NCI-H510A treated with DMSO at 0.1 percent for 48 hours (cell line): ENCODE results near the gene GPD2.
"Not testable (repeated sequence)": the region's sequence is repeated elsewhere in the genome, so short reads cannot be mapped to it uniquely, and the experiment has no call there.

Experiments used
- DNase-seq: peaks from one replicate; lab custom pipeline; 2025; lab: John Stamatoyannopoulos, UW

Gene GPD2

DNA sequence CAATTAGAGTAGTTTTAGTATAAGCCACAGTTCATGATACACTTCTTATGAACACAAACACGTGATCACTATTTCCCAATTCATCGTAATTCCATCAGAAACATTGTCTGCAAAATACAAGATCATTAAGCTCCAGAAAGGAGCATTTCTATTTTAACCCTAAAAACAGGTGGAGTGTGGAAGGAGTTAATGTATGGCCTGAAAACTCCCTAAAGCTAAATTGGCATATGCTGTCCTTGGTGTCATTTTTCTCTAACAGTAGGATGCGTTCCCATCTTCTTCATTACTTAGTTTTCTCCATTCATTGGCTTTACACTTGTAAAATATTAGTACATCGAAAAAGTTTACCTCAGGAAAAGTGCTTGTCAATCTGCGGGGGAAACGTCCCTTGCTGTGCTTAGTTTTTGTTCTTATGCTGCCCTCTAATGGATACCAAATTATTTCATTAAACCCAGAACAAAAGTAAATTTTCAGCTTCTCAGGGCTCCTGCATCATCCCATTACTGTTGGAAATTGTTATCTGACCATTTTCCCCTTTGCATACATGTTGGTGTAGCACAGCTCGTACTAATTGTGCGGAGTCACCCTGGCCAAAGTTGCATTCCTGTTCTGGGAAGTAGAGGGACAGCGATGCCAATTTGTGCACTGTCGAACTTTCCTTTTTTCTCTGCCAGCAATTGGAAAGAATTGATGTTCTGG lies 153.4 kb downstream of the GPD2 start:
- peak; percentile 33 for DNase-seq

DNA sequence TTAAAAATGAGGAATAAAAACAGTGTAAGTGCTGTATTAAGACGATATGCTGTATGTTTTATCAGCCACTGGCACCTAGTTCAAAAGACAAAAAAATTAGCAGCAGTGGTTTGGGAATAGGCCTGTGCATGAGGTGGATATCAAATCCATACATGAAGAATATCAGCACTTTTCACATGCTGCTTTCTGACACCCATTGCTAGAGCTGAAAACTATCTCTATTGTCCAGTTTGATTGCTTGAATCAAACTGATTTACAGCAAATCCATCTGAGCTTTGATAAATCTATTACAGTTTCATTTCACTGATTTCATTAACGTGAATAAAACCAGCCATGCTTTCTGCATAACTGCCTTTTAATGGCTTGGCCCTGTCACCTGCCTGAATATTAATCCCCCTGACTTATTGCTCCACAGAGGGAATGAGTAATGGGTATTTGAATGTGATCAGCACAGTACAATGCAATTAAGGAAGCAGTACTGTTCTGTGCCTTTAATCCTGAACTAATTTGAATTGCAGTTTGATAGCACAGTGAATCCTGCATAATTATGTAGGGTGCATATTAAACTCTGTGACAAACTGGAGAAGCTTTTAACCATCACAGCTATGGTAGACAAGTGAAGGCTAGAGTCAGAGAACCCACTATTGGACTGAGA lies 154.0 kb downstream of the GPD2 start:
- no peak for DNase-seq

DNA sequence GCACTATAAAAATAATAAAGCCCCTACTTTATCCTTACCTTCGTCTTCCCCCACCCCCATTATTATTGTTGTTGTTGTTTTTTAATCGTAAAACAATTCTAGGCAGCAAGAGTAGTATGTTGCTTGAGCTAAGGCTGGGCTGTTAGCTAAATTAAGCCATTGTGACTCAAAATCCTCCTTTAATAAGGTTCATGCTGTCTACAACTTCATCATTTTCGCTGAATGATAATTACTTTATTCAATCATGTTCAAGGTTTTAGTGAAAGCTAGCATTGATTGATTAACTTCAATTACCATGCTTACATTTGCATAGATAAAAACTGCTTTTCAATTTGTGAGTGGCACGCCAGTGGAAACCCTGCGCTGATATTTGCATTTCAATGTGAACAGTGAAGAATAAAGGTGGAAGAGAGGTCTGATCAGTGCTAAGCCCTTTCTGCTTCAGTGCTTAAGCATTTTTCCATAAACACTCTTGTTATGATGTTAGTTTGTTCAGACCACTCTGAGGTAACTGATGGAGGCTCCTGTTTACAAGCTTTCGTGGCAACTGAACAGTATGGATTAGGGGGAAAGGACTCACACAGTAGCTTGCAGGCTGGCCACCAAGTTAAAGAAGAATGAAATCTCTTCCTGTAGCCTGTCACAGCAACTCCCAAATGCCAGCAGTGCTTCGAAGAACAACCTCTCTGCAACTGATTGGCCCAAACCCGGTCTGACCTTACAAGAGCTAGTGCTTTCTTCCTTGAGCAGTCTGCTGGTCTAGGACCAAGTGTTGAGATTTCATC lies 156.8 kb downstream of the GPD2 start:
- DNase-seq = no peak

DNA sequence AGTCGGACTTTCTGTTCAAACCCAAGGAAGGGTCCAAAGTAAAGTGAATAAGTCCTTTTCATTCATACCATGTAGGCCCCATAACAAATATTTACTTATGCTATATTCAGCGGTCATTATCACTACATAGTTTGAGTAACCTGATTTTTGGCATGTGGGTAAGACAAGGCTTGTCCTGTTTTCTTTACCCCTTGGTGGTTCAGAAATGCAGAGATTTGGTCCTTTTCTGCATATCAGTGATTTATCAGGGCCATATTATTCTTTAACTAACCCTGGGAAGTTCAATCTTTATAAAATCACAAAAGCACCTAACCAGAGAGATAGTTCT lies 157.4 kb downstream of the GPD2 start:
- DNase-seq = no peak

DNA sequence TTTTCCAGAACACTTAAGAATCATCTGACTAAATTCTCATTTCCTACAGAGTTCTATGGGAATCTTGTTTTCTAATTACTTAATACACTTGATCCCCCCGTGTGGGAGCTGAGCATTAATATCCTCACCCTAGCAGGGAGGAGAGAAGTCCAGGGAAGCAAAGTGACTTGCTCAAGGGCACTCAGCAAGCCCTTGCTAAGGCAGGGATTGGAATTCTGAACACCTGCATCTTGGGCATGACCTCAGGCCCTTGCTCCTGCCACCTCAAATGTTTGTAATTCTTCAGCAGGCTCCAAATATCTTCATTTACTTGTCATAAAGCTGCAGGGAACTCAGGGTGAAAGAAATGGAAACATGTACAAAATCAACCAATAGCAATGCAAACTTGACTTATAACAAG lies 162.4 kb downstream of the GPD2 start:
- DNase-seq = no peak

DNA sequence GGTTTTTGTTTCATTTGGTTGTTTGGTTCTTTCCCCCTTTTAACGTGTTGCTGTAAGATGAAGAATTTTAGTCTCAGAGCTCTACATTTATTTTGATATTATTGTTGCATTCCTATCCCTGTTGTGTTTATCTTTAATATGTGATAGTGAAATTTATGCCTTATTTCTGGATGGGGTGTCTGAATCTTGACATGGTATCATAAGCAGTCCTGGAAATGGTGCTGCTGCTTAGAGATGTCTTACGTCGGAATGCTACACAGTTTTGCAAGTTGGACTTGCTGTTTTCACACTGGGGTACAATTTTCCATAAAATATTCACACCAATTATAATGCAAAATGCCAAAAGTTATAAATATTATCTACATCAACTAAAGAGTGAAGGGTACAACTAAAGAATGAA lies 164.0 kb downstream of the GPD2 start:
- DNase-seq = no peak

DNA sequence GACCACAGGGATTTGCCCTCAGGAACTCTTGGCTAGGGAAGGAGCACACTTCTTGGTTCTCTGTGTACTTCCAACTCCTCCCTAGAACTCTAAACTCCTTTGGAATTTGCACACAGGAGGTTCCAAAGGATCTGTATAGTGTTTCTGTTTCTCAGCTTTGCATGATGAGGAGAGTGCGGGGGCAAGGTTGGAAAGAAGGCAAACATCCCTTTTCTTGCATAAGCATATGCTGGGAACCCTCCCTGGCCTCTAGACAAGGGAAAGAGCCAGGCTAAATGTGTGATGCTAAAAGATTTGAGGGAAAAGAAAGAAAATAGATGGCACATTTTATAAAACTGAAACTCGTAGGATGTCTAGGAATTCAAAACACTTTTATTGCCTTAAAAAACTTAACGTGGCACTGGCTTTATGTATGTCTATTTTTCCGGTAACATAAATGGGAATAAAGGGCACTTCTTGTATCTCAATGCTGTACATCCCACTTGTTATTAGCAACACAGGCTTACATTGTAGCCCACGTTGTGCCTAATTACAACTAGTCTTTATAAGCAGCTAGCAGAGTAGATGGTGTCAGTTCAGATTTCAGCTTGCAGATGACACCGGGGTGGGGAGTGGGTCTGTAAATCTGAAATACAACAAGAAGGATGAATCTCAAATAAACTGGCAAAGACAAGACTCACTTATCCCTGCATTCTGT lies 165.8 kb downstream of the GPD2 start:
- DNase-seq = no peak

DNA sequence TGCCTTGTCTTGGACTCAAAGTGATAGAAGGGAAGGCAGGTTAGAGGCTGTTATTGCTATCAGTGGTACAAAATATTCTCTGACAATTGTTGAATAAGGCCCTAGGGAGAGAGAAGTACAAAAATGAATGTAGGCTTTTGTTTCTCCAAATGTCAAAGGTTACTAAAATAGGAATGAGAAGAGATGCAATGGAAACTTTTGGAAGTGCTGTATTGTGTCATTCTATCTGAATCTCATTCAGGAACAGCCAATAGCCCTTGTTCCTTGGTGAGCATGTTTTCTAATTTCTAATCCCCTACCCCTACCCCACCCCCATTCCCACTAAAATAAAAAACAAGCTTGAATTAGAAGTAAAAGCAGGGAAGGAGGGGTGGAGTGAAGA lies 166.4 kb downstream of the GPD2 start:
- no peak for DNase-seq

DNA sequence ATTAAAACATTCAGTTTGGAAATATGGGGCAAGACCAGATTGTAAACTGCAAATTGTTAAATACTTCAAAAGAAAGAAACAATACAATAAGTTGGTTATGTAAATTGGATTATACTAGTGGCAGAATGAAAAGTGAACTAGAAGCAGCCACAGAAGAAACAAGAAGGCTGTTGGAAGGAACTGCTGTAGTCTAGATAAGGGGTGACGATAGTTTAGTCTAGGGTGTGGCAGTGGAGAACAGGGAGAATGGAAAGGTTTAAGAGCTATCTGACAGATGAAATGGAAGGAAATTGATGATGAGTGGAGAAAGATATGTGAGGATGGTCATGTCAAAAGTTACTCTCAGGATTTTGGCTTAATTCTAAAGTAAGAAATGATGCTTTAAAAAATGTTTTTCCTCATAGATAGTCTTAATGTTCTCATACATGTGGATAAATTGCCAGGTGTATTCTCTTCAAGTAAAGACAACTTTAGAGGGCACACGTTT lies 179.7 kb downstream of the GPD2 start:
- DNase-seq = no peak

DNA sequence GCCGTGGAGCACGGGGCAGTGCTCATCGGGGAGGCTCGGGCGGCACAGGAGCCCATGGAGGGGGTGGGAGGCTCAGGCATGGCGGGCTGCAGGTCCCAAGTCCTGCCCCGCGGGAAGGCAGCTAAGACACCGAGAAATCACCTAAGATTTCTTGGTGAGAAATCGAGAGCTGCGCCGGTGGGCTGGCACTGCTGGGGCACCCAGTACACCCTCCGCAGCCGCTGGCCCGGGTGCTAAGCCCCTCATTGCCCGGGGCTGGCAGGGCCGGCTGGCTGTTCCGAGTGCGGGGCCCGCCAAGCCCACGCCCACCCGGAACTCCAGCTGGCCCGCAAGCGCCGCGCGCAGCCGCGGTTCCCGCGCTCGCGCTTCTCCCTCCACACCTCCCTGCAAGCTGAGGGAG lies 181.9 kb downstream of the GPD2 start:
- DNase-seq = not testable (repeated sequence)

DNA sequence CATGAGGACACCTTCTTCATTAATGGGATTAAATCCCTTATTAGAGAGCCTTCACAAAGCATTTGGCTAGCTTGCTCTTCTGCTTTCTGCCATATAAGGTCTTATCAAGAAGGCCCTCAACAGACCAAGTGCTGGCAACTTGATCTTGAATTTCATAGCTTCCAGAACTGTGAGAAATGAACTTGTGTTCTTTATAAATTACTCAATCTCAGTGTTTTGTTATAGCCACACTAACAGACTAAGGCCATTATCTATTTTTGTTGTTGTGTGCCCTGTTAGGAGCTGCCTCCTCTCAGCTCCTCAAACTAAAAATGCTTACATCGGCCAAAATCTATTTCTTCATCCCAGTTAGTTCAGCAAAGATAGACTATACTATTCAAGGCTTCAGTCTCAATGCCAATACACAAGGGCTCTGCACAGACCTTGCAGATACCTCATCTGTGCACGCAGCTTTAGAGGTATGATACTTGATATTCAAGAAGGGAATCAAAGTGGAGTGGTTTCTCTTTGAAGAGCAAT lies 182.9 kb downstream of the GPD2 start:
- peak; percentile 47 for DNase-seq

DNA sequence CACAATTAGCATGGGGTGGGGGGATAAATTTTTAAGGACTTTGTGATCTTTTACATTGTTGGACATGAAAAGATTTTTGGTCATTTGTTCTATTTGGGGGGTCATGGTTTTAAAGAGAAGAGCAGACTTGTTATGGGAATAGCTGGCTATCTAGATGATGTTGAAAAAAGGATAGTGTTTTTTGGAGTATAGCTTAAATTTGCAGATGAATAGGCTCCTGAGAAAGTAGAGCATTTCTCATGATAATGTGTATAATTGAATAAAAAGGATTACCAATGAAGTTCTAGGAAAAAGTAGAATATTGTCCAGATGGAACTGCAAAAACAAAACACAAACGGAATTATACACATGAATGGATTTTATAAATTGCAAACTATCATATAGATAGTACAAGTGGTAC lies 186.3 kb downstream of the GPD2 start:
- DNase-seq = no peak

DNA sequence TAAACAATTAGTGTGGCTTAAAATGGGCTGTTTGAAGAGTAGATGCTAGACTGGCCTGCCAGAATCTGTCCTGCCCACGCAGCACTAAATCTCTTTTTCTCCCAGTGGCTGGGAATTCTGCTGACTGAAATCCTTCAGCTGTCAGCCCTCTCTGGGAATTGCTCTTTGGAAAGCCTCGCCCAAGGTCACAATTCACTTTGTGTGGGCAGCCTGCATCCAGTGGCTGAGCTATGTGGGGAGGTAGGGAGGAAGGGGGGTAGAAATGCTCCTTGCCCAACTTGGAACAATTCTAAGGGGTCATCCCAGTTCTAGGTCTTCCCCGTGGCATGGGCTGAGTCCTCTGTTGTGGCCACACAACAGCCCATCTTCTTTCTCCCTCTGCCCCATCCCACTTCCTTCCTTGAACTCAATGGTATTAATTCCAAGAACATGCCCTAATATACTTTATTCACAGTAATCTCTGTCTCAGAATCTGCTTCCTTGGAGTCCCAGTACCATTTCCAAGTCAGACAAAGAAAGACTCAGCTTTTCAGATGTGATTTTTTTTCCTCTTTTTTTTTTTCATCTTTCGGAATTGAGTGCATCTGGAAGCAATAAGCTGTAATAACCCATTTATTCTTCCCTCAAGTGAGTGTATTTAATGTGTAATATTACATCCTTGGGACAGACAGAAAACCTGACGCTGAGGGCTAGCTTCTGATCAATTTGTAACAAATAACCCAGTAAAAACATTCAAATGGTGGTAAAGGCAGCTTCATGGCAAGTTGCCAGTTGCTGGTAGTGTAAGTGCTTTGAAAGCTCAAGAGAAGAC lies 189.4 kb downstream of the GPD2 start:
- no peak for DNase-seq

DNA sequence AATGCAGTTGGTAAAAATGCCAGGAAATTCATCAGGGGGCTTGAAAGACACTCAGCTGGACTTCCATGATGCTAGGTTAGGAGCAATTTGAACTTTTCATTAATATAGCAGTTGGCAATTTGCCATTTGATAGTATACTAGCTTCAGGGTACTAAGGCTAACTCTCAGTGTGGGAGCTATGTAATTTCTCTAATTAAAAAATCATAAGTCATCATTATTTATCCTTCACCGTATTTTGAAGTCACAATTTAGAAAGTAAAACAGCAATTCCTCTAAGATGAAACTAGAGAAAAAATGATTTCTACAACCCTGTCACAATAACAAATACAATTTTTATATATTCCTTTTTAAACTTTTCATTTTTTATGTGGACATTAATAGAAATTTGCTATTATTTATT lies 190.8 kb downstream of the GPD2 start:
- no peak for DNase-seq

DNA sequence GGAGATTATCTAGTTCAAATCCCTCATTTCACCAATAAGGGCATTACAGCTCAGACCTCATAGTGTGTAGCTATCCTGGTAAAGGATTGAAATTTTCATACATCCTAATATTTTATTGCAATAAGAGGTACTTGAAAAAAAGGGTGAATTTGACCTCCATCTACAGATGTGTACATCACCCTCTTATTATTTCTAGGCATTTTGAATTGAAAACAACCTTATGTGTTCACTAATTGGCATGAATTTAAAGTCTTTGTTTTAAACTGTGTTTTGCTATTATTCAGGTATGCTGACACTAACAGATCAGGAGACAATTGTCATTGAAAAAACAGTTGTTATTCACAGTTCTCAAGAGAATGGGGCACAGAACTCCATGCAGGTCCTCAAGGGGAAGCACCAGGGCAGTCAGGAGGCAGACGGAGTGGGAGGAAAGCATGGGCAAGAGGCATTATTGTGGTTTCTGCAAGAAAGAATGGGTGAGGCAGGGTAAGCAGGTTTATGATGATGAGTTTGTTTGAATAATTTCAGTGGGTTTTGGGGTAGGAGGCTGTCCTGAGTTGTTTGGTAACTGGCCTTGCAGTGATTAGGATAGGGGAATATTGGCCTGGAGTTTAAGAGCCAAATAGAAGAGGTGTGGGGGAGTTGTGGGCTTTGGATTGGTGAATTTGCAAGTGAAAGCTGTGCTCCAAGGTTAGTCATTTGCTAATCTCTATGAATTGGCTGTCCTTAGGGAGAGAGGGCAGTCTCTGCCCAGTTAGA lies 194.6 kb downstream of the GPD2 start:
- DNase-seq = no peak

DNA sequence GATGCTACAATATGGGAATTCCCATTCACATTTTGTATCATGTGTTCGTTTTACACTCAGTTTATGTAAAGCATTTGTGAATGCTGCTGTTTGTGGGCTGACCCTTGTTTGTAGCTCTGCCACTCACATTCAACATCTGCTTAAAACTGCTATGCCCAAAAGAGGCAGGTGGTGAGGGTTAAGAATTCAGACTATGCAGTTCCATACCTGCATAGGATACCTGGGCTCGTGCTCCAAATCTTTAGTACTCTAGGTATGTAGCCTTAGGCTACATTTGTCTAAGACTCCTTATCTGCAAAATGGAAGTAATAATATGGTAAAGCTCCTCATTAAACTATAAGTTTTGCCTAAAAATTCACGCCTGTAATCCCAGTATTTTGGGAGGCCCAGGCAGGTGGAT lies 199.5 kb downstream of the GPD2 start:
- DNase-seq = no peak
